ENCODE data around the gene AIFM3. TPM values are rescaled to one million over a fixed set of nuclear protein-coding genes. Genes with fewer than 3 reads are reported as not detected.

The AIFM3 gene
- total and polyA plus RNA-seq, 2 of the 13 experiments (the other 11 are each of a cell fraction or from before 2014, with no cell fraction given) = 9.0 to 15.3 TPM

GRCh38 chr22:20949698-20950183, 17.3 kb upstream of the AIFM3 start (continued):
- TF ChIP-seq, protein P1, sequence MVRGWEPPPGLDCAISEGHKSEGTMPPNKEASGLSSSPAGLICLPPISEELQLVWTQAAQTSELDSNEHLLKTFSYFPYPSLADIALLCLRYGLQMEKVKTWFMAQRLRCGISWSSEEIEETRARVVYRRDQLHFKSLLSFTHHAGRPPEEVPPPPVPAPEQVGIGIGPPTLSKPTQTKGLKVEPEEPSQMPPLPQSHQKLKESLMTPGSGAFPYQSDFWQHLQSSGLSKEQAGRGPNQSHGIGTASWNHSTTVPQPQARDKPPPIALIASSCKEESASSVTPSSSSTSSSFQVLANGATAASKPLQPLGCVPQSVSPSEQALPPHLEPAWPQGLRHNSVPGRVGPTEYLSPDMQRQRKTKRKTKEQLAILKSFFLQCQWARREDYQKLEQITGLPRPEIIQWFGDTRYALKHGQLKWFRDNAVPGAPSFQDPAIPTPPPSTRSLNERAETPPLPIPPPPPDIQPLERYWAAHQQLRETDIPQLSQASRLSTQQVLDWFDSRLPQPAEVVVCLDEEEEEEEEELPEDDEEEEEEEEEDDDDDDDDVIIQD (CRISPR knock-in tag; IDR thresholded peaks at IDR 0.05; ENCODE audit: low read depth) = peak; percentile 44; the same call in 1 of the 2 replicates
- TF ChIP-seq, protein P2, sequence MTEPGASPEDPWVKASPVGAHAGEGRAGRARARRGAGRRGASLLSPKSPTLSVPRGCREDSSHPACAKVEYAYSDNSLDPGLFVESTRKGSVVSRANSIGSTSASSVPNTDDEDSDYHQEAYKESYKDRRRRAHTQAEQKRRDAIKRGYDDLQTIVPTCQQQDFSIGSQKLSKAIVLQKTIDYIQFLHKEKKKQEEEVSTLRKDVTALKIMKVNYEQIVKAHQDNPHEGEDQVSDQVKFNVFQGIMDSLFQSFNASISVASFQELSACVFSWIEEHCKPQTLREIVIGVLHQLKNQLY (CRISPR knock-in tag; IDR thresholded peaks at IDR 0.05) = peak; percentile 78
- TF ChIP-seq ZFP37 (CRISPR knock-in tag; IDR thresholded peaks at IDR 0.05; ENCODE audit: borderline replicate concordance) (0 out of 2 replicates have a peak, but pooled peaks have one; percentile 35), CHD4 (IDR thresholded peaks at IDR 0.05; ENCODE audit: borderline replicate concordance, low read length) (no peak; the same call in 1 of the 2 replicates), BRD4 (CRISPR knock-in tag; IDR thresholded peaks at IDR 0.05) (no peak), REL (CRISPR knock-in tag; conservative IDR thresholded peaks at IDR 0.05) (no peak), ZNF556 (CRISPR knock-in tag; IDR thresholded peaks at IDR 0.05; ENCODE audit: borderline replicate concordance) (0 out of 2 replicates have a peak, but pooled peaks have one; percentile 21), FLYWCH1 (CRISPR knock-in tag; IDR thresholded peaks at IDR 0.05) (no peak), ZSCAN30 (CRISPR knock-in tag; IDR thresholded peaks at IDR 0.05) (no peak), SMAD9 (CRISPR knock-in tag; IDR thresholded peaks at IDR 0.05) (no peak), NONO (IDR thresholded peaks at IDR 0.05) (no peak), NONO (CRISPR knock-in tag; conservative IDR thresholded peaks at IDR 0.05) (no peak), ZBTB7B (CRISPR knock-in tag; IDR thresholded peaks at IDR 0.05) (peak; percentile 58; the same call in 1 of the 2 replicates), HHEX (CRISPR knock-in tag; IDR thresholded peaks at IDR 0.05) (no peak), ISX (CRISPR knock-in tag; conservative IDR thresholded peaks at IDR 0.05) (no peak), ZNF256 (CRISPR knock-in tag; conservative IDR thresholded peaks at IDR 0.05) (no peak), SMC3 (IDR thresholded peaks at IDR 0.05; ENCODE audit: low read length) (no peak), ZSCAN21 (CRISPR knock-in tag; IDR thresholded peaks at IDR 0.05; ENCODE audit: borderline replicate concordance) (no peak), ZNF709 (CRISPR knock-in tag; IDR thresholded peaks at IDR 0.05) (no peak), ZNF567 (CRISPR knock-in tag; IDR thresholded peaks at IDR 0.05; ENCODE audit: borderline replicate concordance) (no peak), CEBPB (IDR thresholded peaks at IDR 0.05; ENCODE audit: borderline replicate concordance, low read depth, low read length) (no peak), MAFF (IDR thresholded peaks at IDR 0.05; ENCODE audit: low read depth, low read length) (no peak), ZFP82 (CRISPR knock-in tag; IDR thresholded peaks at IDR 0.05; ENCODE audit: borderline replicate concordance) (no peak), ZFAT (CRISPR knock-in tag; conservative IDR thresholded peaks at IDR 0.05) (no peak)
- TF ChIP-seq, protein P3, sequence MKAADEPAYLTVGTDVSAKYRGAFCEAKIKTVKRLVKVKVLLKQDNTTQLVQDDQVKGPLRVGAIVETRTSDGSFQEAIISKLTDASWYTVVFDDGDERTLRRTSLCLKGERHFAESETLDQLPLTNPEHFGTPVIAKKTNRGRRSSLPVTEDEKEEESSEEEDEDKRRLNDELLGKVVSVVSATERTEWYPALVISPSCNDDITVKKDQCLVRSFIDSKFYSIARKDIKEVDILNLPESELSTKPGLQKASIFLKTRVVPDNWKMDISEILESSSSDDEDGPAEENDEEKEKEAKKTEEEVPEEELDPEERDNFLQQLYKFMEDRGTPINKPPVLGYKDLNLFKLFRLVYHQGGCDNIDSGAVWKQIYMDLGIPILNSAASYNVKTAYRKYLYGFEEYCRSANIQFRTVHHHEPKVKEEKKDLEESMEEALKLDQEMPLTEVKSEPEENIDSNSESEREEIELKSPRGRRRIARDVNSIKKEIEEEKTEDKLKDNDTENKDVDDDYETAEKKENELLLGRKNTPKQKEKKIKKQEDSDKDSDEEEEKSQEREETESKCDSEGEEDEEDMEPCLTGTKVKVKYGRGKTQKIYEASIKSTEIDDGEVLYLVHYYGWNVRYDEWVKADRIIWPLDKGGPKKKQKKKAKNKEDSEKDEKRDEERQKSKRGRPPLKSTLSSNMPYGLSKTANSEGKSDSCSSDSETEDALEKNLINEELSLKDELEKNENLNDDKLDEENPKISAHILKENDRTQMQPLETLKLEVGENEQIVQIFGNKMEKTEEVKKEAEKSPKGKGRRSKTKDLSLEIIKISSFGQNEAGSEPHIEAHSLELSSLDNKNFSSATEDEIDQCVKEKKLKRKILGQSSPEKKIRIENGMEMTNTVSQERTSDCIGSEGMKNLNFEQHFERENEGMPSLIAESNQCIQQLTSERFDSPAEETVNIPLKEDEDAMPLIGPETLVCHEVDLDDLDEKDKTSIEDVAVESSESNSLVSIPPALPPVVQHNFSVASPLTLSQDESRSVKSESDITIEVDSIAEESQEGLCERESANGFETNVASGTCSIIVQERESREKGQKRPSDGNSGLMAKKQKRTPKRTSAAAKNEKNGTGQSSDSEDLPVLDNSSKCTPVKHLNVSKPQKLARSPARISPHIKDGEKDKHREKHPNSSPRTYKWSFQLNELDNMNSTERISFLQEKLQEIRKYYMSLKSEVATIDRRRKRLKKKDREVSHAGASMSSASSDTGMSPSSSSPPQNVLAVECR (CRISPR knock-in tag; IDR thresholded peaks at IDR 0.05; ENCODE audit: borderline replicate concordance) = peak; percentile 58; the same call in 1 of the 2 replicates
- TF ChIP-seq, protein P4, sequence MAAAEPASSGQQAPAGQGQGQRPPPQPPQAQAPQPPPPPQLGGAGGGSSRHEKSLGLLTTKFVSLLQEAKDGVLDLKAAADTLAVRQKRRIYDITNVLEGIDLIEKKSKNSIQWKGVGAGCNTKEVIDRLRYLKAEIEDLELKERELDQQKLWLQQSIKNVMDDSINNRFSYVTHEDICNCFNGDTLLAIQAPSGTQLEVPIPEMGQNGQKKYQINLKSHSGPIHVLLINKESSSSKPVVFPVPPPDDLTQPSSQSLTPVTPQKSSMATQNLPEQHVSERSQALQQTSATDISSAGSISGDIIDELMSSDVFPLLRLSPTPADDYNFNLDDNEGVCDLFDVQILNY (CRISPR knock-in tag; conservative IDR thresholded peaks at IDR 0.05) = no peak
